Fibroblast of villous mesenchyme (primary cell): ENCODE results near the gene ATP8A2. TPM values are rescaled to one million over a fixed set of nuclear protein-coding genes. Genes with fewer than 3 reads are reported as not detected.

Source experiments
- DNase-seq: peaks from one replicate; pipeline ENCODE4 v3.0.0-alpha.2; 2010; ENCODE audit warnings: low read depth
- H3K4me3 ChIP-seq: 2 replicates; pipeline ENCODE4 v1.5.1; 2011; ENCODE audit warnings: low read depth, mild to moderate bottlenecking, low read length
- CTCF ChIP-seq: IDR thresholded peaks from 2 replicates; pipeline ENCODE4 v1.5.1; 2012; ENCODE audit warnings: low read depth, mild to moderate bottlenecking, low read length; ENCODE audit not compliant: insufficient read depth
- total RNA-seq: library from RNA; depleted of rRNA; stranded (reverse); fragments of >200 nt; gene quantifications from 2 replicates; pipeline ENCODE4 v1.2.3, GENCODE V29; 2012

Gene ATP8A2
- total RNA-seq, 1 donor, result under 0.01 TPM

GRCh38 chr13:25701304-25701703 lies 329.5 kb downstream of the ATP8A2 start:
- H3K4me3 ChIP-seq, result no peak overlapping the region
- no peak for TF ChIP-seq CTCF
- DNase-seq, result no peak

GRCh38 chr13:25702386-25702785 lies 330.6 kb downstream of the ATP8A2 start:
- no peak for TF ChIP-seq CTCF
- no peak for DNase-seq
- H3K4me3 ChIP-seq, result no peak overlapping the region

GRCh38 chr13:25707726-25708125 lies 336.0 kb downstream of the ATP8A2 start:
- H3K4me3 ChIP-seq, result no peak overlapping the region
- TF ChIP-seq CTCF, result no peak
- DNase-seq, result no peak

GRCh38 chr13:25708268-25708667 lies 336.5 kb downstream of the ATP8A2 start:
- TF ChIP-seq CTCF, result no peak
- DNase-seq, result no peak
- H3K4me3 ChIP-seq, result no peak overlapping the region

GRCh38 chr13:25709088-25709487 lies 337.3 kb downstream of the ATP8A2 start:
- no peak overlapping the region for H3K4me3 ChIP-seq
- DNase-seq, result no peak
- no peak for TF ChIP-seq CTCF

- H3K4me3 ChIP-seq, result no peak overlapping the region
Observed at GRCh38 chr13:25715760-25716159, 344.0 kb downstream of the ATP8A2 start.

More at GRCh38 chr13:25715760-25716159, 344.0 kb downstream of the ATP8A2 start:
- DNase-seq, result no peak
- no peak for TF ChIP-seq CTCF
